Measurements from ENCODE around the gene KRTAP4-8.
"Not testable (repeated sequence)": the region's sequence is repeated elsewhere in the genome, so short reads cannot be mapped to it uniquely, and the experiment has no call there.

Gene KRTAP4-8

DNA sequence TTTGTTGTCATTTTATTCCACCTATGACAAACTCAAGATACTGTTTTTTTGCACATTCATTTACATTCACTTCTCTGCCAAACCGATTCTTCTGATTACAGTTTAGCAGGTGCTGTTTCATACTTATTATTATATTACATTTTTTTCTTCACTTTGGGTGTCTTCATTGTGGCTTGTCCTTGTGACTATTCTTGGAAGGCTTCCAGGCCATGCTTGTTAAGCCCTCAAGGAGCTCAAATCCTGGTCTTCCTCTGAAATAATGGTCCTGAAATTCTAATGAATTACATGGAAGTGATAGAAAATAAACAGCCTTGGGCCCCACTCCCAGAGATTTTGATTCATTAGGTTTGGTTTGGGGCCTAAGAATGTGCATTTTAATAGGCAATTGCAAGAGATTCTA, 33.6 kb downstream of the KRTAP4-8 start:
- no peak for DNase-seq

DNA sequence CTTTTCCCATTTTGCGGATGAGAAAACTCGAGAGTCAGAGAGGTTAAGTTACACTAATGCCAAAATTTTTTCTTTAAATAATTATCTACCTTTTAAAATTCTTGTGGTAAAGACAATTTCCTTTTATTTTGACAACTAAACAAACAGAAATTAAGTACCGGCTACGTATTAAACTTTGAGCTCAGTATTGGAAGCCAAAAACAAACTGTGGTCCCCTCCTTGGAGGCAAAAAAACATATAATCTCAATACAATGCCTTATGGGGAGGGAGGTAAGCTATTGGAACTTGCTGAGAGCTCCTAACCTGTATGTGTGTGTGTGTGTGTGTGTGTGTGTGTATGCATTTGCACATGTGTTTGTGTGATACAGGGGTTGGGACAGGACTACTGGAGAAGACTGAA, 34.5 kb downstream of the KRTAP4-8 start:
- no peak for DNase-seq

DNA sequence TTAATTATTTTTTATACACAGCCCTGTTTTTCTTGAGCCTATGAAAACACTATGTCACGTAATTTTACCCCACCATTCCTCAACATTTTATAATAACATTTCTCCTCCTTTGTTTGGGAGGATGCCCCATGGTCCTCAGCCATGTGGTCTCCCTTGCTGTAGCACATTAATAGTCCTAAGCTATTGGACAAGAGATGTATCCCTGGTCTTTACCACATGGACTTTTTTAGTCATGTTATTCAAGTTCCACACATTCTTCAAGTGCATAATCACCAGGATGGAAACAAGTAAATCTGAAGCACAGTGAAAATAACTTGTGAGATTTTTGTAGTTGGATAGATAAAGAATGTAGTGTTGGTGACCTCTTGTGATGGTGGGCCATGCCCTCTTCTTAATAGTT, 36.0 kb downstream of the KRTAP4-8 start:
- DNase-seq: no peak

DNA sequence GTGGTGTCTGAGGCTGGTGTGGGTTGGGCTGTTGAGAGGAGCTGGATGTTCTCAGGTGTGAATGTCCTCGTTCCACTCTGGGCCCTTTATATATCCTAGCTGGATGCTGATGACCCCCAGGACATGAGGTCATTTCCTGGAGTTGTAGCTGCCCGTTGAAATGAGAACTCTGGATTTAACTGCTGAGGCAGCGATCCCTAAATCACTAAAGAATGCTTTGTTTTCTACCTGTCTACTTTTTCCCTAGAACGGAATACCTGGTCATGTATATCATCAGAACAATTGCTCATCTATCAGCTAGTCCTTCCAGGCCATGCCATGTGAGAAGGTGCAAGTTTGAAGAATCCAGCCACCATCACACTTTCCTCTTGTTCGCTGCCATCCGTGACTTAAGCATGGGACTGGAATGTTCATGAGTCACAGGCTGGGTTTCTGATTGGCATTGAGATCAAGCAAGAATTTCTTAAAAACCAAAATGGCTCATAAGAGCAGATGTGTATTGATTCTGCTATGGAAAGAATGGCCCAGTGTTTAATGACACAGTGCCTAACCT, 37.8 kb downstream of the KRTAP4-8 start, which contains the start of gene KRTAP2-3:
TSS of gene KRTAP2-3 (minus strand) at position 63 of the 553 bp plus-strand sequence. CDS start 64 bp downstream, outside the sequence.
- no peak for DNase-seq

DNA sequence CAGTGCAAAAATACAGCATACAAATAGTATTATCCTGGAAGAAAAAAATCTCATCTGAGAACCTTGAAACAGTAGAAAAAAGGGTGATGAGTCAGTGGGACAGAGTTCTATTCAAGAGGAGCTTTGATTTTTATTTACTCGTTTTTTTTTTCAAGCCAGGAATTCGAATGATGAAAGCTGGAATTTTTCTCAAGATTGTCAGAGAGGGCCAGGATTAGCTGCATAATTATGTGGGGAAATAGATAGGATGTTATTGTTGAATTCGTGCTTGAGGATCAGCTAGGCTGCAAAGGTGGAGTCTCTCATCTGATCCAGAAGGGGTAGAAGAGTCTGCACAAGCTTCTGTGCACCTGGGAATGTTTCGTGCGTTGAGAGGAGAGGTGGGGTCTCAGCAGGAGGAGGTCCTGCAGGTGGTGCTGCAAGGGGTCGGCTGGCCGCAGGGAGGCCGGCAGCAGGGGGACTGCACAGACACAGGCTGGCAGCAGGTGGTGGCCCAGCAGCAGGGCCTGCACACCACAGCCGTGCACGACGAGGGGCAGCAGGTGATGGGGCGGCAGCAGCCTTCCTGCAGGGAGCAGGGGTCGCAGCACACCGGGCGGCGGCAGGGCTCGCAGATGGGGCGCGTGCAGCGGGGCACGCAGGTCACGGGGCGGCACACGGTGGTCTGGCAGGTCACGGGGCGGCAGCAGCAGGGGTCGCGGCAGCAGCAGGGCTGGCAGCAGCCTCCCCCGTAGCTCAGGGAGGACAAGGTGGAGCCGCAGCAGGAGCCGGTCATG, 38.5 kb downstream of the KRTAP4-8 start:
- not testable (repeated sequence) for DNase-seq

DNA sequence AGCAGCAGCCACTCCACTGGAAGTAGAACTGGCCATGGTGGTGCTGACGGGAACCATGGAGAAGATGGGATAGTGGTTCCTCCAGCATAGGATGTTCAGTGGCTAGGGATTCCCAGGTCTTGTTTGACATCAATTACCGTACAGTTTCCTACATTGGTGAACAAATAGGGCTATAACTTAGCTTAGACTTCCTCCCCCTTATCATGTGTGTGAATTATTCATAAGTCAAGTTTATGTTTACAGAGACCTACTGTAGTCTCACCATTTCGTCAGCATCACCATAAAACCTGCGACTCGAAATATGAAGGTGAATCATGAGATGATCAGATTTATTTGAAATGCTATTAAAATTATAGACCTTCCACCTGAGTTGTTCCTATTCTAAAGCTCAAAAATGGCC, 39.2 kb downstream of the KRTAP4-8 start:
- DNase-seq: no peak

DNA sequence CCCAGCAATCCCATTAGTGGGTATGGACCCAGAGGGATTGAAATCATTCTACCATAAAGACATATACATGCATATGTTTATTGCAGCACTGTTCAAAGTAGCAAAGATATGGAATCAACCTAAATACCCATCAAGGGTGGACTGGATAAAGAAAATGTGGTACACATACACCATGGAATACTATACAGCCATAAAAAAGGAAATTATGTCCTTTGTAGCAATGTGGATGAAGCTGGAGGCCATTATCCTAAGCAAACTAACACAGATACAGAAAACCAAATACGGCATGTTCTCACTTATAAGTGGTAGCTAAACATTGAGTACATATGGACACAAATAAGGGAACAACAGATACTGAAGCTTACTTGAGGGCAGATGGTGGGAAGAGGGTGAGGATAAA, 40.4 kb downstream of the KRTAP4-8 start:
- no peak for DNase-seq

DNA sequence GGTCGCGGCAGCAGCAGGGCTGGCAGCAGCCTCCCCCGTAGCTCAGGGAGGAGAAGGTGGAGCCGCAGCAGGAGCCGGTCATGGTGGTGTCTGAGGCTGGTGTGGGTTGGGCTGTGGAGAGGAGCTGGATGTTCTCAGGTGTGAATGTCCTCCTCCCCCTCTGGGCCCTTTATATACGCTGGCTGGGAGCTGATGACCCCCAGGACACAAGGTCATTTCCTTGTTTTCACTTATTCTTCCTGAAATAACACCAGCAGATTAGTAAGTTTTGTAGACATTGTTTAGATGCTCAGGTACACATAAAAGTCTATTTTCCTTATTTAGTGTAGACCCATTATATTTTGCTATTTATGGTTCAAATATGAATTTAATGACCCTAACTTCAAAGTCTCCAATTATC, 42.8 kb downstream of the KRTAP4-8 start, which contains the start of gene KRTAP2-2:
TSS of gene KRTAP2-2 (minus strand) at position 101 of the 400 bp plus-strand sequence. CDS start at position 82, 19 bp downstream.
- not testable (repeated sequence) for DNase-seq

DNA sequence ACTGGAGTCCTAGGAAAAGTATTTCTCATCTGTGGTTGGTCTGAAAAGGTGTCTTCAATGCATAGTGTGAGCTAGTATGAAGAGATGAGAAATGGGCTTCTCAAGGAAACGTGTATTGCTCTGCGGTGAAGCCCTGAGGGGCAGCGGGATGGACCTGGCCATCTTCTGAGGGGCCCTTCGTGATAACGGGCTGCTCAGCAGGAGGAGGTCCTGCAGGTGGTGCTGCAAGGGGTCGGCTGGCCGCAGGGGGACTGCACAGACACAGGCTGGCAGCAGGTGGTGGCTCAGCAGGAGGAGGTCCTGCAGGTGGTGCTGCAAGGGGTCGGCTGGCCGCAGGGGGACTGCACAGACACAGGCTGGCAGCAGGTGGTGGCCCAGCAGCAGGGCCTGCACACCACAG, 43.4 kb downstream of the KRTAP4-8 start:
- DNase-seq: not testable (repeated sequence)

DNA sequence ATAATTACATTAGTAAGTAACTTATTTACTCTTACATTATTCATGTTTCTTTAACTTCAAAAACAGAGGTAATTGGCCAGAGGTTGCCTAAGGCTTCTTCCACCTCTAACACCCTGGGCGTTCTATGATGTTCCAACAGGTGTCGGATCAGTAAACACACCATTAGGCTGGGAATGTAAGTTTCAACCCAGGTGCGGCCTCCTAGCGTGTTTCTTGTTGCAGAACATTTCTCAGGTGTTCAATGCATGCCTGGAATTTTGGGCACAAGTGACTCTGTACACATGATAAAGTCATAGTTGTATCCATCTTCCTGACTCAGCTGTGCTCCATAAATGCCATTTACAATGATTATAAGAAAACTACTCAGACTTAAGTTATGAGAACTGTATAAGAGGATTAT, 43.9 kb downstream of the KRTAP4-8 start:
- no peak for DNase-seq

DNA sequence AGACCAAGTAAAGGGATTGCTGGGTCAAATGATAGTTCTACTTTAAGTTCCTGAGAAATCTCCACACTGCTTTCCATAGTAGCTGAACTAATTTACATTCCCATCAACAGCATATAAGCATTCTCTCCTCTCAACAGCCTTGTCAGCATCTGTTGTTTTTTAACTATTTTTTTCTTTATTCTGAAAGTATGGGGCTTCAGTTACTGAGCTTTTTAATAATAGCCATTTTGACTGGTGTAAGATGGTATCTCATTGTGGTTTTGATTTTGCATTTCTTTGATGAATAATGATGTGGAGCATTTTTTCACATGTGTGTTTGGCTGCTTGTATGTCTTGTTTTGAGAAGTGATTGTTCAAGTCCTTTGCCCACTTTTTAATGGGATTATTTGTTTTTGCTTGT, 45.4 kb downstream of the KRTAP4-8 start:
- DNase-seq: no peak

DNA sequence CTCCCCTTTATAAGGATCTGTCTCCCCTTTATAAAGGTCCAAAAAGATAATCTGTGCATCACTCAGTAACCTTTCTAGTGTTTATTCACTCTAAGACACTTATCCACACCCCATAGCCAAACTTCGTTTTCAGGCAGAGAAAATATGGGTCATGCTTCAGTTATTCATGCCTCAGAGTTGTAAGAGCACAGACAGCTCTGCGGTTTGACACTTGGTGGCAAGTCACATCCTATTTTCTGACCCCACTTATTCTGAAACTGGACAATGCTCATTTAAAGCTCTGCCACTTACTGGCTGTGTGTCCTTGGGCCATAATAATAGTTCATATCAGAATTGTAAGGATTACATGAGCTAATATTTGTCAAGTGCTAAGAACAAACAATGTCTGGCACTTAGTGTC, 48.8 kb downstream of the KRTAP4-8 start:
- no peak for DNase-seq

DNA sequence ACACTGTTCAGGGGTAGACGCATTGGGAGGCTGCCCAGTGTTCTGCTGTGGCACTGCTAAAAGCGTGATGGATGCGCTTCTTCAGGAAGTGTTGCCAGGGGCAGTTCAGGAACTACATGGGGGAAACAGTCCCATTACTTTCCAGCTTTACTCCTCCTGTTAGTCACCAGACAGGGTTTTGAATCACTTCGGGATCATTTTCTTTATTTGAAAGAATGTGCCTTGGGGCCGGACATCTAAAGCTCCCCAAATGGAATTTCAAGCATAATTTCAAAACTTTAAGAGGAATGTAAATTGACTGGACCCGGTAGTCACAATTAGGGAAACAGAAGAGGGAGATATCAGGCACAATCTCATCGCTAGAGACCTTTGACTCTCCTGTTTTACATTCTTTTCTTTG, 49.5 kb downstream of the KRTAP4-8 start:
- DNase-seq: no peak

Measured in COR-L47 (cell line).